Activated CD4-positive, alpha-beta T cell treated with anti-CD3 and anti-CD28 coated beads, Interleukin-2, amount 50 U/mL, for 4 hours (primary cell): ENCODE results near the gene FAM162A.
"Not testable (repeated sequence)": the region's sequence is repeated elsewhere in the genome, so short reads cannot be mapped to it uniquely, and the experiment has no call there.

Source experiments
- DNase-seq, 2 experiments: peaks; one replicate each; pipeline ENCODE4 v3.0.0-alpha.2; 2020

The FAM162A gene

DNA sequence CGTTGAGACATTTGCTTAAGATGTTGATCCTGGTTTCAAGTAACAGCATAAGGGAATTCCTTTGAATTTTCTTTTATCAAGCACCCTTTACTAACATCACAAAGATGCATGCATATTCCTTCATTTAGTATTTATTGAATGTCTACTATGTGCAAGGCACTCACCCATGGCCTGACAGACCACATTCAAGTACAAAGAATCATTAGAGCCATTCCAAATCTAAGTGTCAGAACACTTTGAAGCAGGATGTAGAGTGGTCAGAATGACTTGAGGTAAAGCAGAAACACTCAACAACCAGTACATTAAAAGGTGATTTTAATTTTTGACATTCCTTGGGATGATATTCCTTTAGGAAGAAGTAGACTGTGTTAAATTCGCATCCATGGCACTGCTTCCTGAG, 37.9 kb downstream of the FAM162A start:
- DNase-seq, result no peak

DNA sequence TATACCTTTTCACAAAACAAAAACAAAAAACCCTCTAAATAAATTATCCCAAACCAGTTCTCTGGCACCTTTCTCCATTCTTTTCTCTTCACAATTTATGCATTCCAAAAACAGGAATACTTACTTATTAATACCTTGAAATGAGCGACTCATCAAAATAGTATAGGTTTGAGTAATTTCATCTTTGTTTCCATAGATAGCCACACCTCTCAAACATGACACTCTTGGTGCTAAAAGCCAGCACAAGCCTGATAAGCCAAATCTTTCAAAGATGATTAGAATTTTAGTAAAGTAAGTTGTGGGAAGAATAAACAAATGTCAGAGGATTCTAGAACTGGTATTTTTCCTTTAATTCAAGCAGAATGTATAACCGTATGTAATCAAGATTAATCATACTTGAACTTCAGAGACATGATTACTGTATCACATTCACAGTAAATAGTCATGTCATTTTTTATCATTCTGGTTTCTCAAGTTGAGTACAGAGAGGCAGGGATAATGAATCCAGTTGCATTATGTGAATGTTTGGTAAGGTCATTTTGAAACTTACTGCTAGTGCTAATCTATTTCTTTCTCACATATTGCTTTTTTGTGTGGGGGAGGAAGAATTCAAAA, 44.0 kb downstream of the FAM162A start:
- DNase-seq, result no peak

DNA sequence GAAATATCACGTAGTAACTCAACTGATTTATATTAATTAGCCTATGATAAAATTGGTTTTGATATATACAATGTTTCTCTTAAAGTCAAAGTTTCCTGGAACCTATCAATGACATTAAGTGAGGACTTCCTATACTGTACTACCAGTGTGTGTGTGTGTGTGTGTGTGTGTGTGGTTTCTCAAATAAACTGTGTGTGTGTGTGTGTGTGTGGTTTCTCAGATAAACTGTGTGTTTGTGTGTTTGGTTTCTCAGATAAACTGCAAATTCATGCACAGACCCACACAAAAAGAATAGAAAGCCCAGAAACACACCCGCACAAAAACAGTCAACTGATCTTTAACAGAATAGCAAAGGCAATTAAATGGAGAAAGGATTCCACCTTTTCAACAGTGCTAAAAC, 46.4 kb downstream of the FAM162A start:
- DNase-seq, result no peak

DNA sequence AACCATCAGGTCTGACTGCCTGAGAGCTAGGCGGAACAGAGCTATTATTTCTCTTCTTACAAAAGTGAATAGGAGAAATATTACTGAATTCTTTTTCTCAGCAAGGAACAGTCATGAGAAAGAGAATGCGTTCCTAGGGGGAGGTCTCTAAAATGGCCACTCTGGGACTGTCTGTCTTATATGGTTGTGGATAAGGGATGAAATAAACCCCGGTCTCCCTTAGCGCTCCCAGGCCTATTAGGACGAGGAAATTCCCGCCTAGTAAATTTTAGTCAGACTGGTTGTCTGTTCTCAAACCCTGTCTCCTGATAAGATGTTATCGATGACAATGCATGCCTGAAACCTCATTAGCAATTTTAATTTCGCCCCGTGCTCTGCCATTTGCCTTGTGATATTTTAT, 52.0 kb downstream of the FAM162A start:
- DNase-seq, result no peak

DNA sequence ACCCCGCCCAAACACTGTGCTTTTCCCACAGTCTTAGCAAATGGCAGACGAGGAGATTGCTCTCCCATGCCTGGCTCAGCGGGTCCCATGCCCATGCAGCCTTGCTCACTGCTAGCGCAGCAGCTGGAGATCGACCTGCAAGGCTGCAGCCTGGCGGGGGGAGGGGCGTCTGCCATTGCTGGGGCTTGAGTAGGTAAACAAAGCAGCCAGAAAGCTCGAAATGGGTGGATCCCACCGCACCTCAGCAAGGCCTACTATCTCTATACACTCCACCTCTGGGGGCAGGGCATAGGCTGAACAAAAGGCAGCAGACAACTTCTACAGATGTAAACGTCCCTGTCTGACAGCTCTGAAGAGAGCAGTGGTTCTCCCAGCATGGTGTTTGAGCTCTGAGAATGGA, 59.1 kb downstream of the FAM162A start:
- no peak for DNase-seq

DNA sequence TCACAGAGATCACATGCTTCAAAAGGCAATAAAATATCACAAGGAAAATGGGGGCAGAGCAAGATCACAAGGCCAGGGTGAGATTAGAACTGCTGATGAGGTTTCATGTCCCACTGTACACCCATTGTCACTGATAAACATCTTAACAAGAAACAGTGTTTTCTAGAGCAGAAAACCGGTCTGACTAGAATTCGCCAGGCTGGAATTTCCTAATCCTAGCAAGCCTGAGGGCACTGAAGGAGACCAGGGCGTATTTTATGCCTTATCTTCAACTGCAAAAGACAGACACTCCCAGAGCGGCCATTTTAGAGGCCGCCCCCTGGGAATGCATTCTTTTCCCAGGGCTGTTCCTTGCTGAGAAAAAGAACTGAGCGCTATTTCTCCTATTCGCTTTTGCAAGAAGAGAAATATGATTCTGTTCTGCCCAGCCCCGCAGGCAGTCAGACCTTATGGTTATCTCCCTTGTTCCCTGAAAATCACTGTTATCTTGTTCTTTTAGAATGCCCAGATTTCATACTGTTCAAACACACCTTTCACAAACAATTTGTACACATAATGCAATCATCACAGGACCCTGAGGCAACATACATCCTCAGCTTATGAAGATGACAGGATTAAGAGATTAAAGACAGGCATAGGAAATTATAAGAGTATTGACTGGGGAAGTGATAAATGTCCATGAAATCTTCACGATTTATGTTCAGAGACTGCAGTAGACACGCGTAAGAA, 59.9 kb downstream of the FAM162A start:
- DNase-seq, result not testable (repeated sequence)

DNA sequence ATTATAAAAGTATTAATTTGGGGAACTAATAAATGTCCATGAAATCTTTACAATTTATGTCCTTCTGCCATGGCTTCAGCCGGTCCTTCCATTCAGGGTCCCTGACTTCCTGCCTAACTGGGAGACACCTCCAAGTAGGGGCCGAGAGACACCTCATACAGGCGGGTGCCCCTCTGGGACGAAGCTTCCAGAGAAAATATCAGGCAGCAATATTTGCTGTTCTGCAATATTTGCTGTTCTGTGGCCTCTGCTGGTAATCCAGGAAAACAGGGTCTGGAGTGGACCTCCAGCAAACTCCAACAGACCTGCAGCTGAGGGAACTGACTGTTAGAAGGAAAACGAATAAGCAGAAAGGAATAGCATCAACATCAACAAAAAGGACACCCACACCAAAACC, 60.5 kb downstream of the FAM162A start:
- DNase-seq, result not testable (repeated sequence)

DNA sequence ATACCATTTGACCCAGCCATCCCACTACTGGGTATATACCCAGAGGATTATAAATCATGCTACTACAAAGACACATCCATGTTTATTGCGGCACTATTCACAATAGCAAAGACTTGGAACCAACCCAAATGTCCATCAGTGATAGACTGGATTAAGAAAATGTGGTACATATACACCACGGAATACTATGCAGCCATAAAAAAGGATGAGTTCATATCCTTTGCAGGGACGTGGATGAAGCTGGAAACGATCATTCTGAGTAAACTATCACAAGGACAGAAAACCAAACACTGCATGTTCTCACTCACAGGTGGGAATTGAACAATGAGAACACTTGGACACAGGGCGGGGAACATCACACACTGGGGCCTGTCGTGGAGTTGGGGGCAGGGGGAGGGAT, 64.2 kb downstream of the FAM162A start:
- not testable (repeated sequence) for DNase-seq

DNA sequence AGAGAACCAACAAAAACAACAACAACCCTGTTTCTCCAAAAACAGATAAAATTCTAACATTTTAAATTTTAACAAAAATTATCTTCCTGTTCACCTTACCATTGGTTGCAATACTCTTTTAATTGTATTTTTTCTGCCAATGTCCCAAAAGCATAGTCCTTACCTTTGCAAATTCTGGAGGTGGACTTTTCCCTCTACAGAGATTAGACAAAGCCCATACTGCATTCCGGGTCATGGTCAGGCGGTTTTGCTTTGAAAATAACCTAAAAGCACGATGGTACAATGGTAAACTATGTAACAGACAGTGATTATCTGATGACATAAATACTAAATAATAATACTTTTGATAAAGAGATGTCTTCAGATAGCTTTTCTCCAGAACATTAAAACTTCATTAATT, 67.4 kb downstream of the FAM162A start:
- DNase-seq, result no peak

DNA sequence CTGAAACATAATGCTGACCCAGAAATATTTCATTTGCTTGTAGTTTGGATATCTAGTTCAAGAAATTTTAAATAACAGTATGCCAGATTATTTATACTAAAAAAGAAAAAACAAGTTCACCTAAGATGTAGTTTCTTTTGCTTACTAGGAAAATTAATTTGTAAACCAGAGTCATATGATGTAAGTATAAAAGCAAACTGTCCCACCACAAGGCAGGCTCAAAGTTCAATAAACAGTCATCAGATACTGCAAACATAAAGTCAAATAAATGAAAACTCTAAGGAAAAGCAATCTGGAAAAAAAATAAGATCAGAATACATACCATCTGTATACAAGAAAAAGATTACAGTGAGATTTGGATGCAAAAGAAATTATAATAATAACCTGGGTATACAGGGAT, 72.1 kb downstream of the FAM162A start:
- no peak for DNase-seq

DNA sequence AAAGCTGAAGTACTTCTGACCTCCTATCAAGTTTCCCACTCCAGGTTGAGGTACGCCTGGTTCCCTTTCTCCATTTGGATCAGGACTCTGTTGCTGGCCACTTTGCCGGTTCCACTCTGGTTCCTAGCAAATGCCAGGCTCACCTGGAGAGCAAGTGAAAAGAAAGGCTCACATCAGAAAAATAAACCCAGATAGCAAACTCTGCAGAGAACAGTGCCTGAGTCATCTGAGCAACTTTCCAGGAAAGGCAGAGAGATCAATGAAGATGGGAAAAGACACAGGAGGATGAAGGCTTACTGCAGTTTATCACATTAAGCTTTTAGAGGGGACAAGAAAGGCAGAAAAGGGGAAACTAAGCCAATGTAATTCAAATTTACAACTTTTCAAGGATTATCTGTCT, 73.7 kb downstream of the FAM162A start:
- no peak for DNase-seq

DNA sequence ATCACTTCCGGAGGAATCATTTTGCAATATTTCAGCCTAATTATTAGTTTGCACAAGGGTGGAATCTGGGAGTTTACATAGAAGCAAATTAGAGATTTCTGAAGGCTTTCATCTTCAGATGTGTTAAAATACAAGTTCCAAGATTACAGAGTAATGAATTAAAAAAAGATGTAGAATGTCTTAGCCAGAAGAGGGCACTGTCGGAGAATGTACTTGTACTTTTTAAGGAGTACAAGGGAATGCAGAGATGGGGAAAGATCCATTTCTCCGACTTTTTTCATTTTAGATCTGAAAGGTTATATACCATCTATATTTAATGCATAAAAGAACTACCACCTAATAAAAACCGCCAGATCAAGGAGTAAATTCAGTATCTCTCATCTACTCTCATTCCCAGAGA, 75.0 kb downstream of the FAM162A start:
- no peak for DNase-seq

DNA sequence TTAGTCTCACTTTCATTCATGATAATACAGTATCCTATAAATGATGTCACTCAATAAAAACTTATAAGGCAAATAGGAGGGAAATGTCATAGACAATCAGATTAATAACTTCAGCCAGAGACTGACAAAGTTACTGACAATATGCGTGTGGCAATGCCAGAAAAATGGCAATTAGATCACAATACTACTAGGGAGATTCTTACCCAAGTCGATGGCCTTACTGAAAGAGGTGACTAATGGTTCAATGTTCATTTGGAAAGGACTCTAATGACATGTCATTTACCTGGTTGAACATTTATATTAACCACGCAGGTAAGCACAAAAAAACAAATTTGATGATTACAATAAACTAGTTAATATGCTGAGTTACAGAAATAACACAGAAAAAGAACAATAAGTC, 77.8 kb downstream of the FAM162A start:
- no peak for DNase-seq
